H54 (cell line): ENCODE measurements around the gene UPK3A.
"Not testable (repeated sequence)": the region's sequence is repeated elsewhere in the genome, so short reads cannot be mapped to it uniquely, and the experiment has no call there.

ENCODE experiments used
- DNase-seq: peaks from one replicate; pipeline ENCODE4 v3.0.0; 2011; ENCODE audit warnings: low spot score, mixed read lengths; ENCODE audit not compliant: insufficient read length
- FAIRE-seq: peaks from 3 replicates; lab custom pipeline; 2011; peaks lifted over from hg19 to GRCh38; lab: Jason Lieb, UNC
- POLR2A ChIP-seq: IDR thresholded peaks from 2 replicates; pipeline ENCODE4 v1.6.1; 2011; ENCODE audit warnings: low read depth, mild to moderate bottlenecking, low read length

Gene UPK3A

DNA sequence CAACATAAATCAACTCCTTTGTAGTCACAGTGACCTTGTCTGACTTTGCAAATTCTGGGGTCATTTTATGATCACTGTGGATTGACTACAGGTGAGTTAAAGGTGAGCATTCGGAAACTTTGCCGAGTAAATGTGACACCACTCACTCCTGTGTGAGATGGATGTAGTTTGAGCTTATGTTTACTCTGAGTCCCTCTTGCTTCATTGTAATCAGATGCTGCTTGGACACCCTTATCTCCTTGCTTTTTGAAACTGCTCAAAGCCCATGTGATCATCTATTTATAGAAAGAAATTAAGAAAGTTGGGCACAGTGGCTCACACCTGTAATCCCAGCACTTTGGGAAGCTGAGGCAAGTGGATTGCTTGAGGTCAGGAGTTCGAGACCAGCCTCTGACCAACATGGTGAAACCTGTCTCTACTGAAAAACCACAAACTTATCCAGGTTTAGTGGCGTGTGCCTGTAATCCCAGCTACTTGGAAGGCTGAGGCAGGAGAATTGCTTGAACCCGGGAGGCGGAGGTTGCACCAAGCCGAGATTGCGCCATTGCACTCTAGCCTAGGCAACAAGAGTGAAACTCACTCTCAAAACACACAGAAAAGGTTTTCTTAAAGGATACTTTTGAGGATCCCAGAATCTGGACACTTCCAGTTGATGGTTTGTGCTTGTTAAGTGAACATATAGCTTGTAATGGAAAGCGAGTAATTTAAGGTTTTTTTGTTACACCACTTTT is 32.2 kb downstream of the UPK3A start:
- TF ChIP-seq POLR2A, result no peak
- FAIRE-seq, result no peak
- no peak for DNase-seq

DNA sequence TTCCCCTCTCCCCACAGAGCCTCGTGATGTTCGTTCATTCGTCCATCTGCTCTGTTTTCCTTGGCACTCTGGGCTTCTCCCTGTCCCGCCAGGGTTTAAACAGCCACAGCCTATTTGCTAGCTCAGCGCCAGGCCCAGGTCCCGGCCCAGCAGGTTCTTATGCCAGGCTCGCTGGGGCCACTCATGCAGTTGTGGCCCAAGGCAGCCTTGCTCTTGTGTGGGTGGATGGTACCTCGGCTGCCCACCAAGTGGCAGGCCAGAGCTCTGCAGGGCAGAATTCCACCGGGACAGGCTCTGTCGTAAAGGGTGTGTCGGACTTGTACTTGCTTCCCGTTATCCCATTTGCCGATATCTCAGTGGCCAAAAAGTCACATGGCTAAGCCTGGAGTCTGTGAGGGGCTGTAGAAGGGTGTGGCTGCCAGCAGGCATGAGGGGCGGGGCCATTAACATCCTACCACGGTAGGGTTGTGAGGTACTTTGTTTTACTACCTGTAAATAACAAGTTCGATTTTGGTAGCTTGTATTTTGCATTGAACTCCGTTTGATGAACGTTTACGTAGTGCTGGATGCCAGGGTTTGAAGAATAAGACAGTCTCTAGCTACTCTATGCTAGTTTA is 32.9 kb downstream of the UPK3A start:
- DNase-seq, result no peak
- TF ChIP-seq POLR2A, result no peak

DNA sequence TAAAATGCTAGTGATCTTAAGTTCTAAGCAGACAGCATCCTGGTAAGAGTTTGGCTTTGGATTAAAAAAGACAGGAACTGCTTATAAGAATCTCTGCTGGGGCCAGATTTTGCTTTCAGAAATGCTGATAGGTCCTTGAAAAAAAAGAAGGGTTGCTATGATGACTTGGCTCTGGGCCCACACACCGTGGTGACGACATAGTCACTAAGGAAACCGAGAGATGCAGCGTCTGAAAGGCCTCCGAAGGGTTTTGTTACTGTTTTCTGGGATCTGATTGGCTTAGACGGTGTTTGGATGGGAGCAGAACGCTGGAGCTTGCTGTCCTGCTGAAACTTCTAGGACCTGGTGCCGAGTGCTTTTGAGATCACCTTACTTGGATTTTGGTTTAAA is 33.4 kb downstream of the UPK3A start:
- FAIRE-seq (no peak), DNase-seq (peak; percentile 41)
- TF ChIP-seq POLR2A, result no peak

More for the DNA sequence above, 32.9 kb downstream of the UPK3A start:
- no peak for FAIRE-seq

DNA sequence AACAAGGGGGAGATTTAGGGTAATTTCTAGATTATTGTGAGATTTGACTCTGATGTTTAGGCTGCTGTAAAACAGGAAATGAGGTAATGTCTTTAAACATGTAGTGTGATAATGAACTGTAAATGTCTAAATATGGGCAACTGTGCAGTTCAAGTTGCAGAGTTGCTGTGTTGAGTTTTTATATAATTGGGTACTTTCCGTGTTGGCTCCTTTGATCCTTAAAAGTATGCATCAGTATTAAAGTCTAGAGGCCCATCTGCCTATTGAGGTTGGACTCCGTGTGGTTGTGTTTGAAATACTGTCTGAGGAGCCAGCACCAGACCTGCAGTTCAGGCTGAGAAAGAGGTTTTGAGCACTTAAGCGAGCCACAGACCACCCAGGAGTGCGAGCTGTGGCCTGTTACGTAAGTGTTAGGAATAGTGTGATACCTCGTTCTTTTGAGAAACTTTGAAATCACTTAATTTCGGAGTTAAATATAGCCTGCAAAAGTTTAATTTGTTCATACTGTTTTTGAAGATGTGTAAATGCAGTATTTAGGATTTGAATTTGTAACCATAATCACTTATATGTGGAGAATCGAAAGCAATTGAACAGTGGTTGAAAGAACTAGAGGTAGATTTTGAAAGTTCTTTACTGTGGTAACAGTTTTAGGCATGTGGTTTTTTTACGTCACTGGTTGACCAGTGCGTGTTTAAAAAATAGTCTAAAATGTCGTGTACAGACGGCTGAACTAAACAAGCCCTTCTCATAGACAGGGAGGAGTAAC is 34.0 kb downstream of the UPK3A start:
- no peak for FAIRE-seq
- no peak for DNase-seq
- no peak for TF ChIP-seq POLR2A

DNA sequence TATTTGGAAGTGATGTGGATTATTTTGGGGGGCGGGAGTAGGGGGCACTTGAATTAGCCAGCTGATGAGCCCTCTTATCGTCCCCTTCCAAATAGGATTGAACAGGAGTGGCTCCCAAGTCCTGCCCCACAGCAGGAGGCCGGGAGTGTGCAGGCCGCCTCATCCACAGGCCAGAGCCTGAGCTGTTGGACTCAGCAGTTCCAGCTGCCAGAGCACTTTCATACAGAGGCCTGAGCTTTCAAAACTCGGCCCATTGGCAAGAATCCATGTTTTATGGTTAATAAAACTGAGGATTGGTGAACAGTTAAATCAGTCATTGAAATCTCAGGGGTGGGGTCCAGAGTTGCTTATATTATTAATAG is 34.6 kb downstream of the UPK3A start:
- DNase-seq, result no peak
- no peak for FAIRE-seq
- no peak for TF ChIP-seq POLR2A

DNA sequence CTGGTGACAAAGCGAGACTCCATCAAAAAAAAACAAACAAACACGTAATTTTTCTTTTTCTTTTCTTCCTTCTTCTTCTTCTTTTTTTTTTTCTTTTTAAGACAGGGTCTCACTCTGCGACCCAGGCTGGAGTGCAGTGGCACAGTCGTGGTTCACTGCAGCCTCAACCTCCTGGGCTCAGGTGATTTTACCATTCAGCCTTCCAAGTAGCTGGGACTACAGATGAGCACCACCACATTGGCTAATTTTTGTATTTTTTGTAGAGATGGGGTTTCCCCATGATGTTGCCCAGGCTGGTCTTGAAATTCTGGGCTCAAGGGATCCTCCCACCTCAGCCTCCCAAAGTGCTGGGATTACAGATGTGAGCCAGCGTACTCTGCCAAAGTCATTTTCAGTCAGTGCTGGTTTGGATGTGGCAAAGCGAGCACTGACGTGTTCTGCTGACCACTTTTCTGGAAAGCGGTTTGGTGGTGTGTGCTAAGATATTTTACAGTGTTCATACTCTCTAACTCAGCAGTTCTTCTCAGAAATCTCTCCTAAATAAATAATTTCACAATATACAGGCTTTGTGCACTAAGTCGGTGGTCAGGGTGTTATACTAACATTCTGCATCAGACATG is 35.7 kb downstream of the UPK3A start:
- DNase-seq (no peak), FAIRE-seq (no peak)
- no peak for TF ChIP-seq POLR2A

DNA sequence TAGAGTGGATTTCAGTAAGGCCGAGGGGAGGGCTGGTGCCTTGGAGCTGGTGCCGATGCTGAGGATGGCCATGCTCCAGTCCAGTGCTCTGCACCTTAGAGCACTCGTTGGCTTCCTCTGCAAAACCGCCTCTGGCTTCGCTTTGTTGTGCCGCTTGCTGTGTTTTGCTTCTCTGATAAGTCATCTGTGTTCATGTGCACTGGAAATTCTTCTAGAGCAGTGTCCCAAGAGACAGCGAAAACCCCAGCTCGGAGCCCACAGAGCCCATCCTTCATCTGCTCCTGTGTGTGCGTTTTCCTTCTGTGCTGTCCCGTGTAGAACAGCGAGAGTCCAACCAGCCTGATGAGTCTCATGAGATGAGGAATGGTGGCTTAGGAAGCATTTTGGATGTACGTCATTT is 37.1 kb downstream of the UPK3A start:
- TF ChIP-seq POLR2A, result no peak
- DNase-seq (no peak), FAIRE-seq (no peak)

DNA sequence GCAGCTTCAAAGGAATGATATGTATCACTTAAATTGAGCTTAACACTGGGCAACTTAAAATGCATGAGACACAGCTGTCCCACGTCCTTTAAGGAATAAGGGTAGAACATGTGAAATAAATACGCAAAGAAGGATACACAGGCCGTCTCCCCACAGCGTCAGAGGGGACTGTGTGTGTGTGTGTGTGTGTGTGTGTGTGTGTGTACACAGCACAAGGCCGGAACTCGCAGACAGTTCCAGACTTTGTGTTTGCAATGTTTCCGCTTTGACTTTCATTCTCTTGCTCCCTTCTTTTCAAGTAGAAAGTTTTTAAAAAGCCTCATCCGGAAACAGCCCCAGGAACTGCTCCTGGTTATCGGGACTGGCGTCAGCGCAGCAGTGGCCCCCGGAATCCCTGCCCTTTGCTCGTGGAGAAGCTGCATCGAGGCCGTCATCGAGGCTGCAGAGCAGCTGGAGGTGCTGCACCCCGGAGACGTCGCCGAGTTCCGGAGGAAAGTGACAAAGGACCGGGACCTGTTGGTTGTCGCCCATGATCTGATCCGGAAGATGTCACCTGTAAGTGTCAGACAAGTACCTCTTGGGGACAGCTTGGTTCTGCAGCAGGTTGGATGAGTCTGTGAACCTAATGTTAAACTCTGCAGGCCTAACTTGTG is 38.2 kb downstream of the UPK3A start:
- no peak for DNase-seq
- no peak for FAIRE-seq

DNA sequence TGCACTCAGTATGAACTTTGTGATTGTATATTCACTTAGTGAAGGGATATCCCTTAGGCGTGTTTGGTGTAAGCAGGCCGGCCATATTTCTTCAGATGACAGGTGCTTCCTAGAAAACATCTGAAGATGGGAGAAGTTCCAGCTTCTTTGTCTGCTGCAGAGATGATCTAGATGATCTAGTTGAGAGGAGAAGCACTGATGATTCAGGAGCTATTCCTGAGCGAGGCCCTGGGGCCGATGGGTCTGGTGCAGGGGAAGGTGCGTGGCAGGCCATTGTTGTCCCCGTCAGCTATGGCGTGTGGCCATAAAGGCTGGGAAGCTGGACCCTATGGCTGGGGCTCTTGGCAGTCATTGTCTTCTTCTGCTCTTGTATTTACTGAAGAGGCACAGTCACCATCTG is 38.9 kb downstream of the UPK3A start:
- no peak for FAIRE-seq
- no peak for DNase-seq
- no peak for TF ChIP-seq POLR2A

More for the DNA sequence above, 38.2 kb downstream of the UPK3A start:
- no peak for TF ChIP-seq POLR2A

DNA sequence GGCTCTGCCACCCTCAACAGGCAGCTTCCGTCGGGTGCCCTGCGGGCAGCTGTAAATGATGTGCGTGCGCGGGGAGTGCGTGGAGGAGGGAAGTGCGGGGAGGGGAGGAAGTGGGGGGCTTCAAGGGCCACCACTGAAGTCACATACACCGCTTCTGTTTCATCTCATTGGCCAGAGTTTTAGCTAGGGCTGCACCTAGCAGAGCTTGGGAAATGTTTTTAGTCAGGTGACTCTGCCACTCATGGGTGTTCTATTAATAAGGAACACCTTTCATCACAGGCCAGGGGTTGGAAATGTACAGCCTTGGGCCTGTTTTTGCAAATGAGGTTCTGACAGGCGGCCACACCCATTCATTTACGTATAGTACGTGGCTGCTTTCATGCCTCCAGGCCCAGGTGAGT is 39.6 kb downstream of the UPK3A start:
- no peak for TF ChIP-seq POLR2A
- no peak for FAIRE-seq
- no peak for DNase-seq

DNA sequence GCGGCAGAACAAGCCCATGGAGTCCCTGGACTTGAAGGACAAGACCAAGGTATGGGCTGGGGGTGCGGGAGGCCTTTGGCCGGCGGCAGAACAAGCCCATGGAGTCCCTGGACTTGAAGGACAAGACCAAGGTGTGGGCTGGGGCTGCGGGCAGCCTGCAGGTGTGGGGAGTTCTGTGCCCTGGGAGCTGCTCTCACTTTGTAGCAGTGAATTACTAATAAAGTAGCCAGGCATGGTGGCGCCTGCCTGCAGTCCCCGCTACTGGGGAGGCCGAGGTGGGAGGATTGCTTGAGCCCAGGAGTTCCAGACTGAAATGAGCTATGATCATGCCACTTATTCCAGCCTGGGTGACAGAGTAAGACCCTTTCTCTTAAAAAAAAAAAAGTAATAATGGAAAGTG is 43.5 kb downstream of the UPK3A start:
- not testable (repeated sequence) for DNase-seq, FAIRE-seq

DNA sequence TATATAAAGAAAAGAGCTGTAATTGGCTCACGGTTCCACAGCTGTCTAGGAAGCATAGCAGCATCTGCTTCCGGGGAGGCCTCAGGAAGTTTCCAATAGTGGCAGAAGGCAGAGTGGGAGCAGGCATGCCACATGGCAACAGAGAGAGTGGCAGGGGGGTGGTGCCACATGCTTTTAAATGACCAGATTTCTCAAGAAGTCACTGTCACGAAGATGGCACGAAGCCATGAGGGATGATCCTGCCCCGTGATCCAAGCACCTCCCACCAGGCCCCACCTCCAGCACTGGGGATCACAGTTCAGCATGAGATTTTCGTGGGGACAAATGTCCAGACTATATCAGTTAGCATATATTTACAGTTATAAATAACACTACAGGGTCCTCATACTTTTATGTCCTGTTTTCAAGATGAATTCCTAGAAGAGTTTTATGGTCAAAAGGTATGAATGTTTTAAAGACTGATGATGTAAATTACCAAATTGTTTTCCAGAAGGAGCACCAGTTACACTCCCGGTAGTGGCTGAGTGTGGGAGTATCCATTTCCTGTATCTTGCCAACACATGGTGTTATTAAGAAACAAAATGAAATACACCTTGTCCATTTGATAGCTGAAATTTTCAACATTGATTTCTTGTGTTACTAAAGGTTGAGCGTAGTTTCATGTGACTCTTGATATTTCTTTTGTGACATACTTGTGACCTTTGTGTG is 44.2 kb downstream of the UPK3A start:
- FAIRE-seq, result no peak

DNA sequence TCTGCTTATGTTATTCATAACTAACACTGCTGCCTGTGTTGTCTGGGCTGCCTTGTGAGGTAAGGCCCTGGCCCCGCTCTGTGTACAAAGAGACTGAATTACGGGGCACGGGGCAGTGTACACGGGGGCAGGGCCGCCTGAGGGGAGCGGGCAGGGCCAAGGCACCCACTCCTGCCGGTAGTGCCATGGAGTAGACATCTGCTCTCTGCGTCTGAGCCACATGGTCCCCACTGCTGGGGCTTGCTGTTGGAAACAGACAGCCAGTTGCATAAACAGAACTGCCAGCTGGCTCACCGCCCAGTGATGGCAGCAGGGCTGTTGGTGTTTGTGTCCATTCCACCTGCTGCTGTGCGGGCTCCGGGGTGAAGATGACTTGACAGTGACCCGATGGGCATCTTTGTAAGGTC is 44.8 kb downstream of the UPK3A start:
- FAIRE-seq, result no peak
- DNase-seq, result no peak
- no peak for TF ChIP-seq POLR2A

More for the DNA sequence above, 44.2 kb downstream of the UPK3A start:
- no peak for TF ChIP-seq POLR2A
- DNase-seq, result no peak
